ENCODE measurements around the gene MIGA2.

DNA sequence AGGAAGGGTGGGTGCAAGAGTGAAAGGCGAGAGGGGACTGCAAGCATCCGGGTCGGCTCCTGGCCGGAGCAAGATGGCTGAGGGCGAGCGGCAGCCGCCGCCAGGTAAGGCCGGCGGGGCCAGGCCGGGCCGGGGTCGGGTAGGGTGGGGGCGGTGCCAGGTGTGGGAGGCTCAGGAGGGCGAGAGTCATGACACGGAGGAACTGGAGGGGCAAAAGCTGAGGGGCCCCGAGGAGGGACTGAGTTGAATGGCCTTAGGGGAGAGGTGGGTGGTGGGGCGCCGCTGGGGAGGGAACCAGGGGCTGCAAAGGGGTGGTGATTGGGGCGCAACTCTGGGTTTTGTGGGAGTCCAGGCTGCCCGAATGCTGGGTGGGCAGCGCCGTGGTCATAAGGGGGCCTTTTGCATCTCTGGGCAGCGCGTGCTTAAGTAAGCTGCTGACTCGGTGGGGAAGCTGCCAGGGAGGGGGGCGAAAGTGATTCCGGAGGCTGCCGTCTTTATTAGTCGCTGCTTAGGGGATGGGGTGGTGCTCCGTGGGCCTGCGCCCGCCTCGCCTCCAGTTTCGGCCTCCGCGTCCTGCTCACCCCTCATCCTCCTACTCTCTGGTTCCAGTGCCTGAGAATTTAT lies 75.2 kb downstream of the MIGA2 start:
- TF ChIP-seq EZH2 (IDR thresholded peaks at IDR 0.05; ENCODE audit: borderline replicate concordance, low read length), result no peak
- TF ChIP-seq, protein P1, sequence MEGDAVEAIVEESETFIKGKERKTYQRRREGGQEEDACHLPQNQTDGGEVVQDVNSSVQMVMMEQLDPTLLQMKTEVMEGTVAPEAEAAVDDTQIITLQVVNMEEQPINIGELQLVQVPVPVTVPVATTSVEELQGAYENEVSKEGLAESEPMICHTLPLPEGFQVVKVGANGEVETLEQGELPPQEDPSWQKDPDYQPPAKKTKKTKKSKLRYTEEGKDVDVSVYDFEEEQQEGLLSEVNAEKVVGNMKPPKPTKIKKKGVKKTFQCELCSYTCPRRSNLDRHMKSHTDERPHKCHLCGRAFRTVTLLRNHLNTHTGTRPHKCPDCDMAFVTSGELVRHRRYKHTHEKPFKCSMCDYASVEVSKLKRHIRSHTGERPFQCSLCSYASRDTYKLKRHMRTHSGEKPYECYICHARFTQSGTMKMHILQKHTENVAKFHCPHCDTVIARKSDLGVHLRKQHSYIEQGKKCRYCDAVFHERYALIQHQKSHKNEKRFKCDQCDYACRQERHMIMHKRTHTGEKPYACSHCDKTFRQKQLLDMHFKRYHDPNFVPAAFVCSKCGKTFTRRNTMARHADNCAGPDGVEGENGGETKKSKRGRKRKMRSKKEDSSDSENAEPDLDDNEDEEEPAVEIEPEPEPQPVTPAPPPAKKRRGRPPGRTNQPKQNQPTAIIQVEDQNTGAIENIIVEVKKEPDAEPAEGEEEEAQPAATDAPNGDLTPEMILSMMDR (conservative IDR thresholded peaks at IDR 0.05 in 1 of 2, IDR thresholded peaks at IDR 0.05 in 1 of 2; ENCODE audit: extremely low read depth in 1 of 2, insufficient read depth in 1 of 2, low read depth in 1 of 2, low read length in 2 of 2), result no peak

All from mammary epithelial cell (primary cell).